GM18520 (cell line): ENCODE results near the gene UBE4B.
"Not testable (repeated sequence)": the region's sequence is repeated elsewhere in the genome, so short reads cannot be mapped to it uniquely, and the experiment has no call there.

Experiments
- ATAC-seq: cut with Tn5 transposase; IDR thresholded peaks from one replicate; pipeline ENCODE4 v1.9.1; 2021; ENCODE audit not compliant: unreplicated experiment

The UBE4B gene

GRCh38 chr1:10208537-10208936 lies 175.8 kb downstream of the UBE4B start:
- no peak for ATAC-seq

- no peak for ATAC-seq
These were observed 176.8 kb downstream of the UBE4B start for GRCh38 chr1:10209590-10209904.

- peak; percentile 99 for ATAC-seq
These were observed 177.4 kb downstream of the UBE4B start, which contains the start of gene KIF1B for GRCh38 chr1:10209905-10210810. Gene KIF1B (plus strand): TSS chr1:10210570. CDS start chr1:10232329, 21,759 bp downstream.

GRCh38 chr1:10210841-10211804 lies 178.4 kb downstream of the UBE4B start:
- ATAC-seq, result no peak

- ATAC-seq, result no peak
These were observed 179.2 kb downstream of the UBE4B start for GRCh38 chr1:10211805-10212410.

- no peak for ATAC-seq
These were observed 179.7 kb downstream of the UBE4B start for GRCh38 chr1:10212476-10212875.

GRCh38 chr1:10213186-10213705 lies 180.5 kb downstream of the UBE4B start:
- ATAC-seq, result no peak

- no peak for ATAC-seq
These were observed 183.5 kb downstream of the UBE4B start for GRCh38 chr1:10216090-10216749.

- no peak for ATAC-seq
These were observed 185.1 kb downstream of the UBE4B start for GRCh38 chr1:10217748-10218441.

GRCh38 chr1:10220200-10220599 lies 187.4 kb downstream of the UBE4B start:
- no peak for ATAC-seq

- not testable (repeated sequence) for ATAC-seq
These were observed 187.9 kb downstream of the UBE4B start for GRCh38 chr1:10220657-10221056.

- no peak for ATAC-seq
These were observed 192.8 kb downstream of the UBE4B start for GRCh38 chr1:10225573-10225972.

GRCh38 chr1:10228528-10228927 lies 195.8 kb downstream of the UBE4B start:
- ATAC-seq, result no peak

GRCh38 chr1:10229903-10230302 lies 197.1 kb downstream of the UBE4B start:
- ATAC-seq, result no peak
